ENCODE measurements around the gene ZNF304.

Gene ZNF304

GRCh38 chr19:57321751-57322150 is 29.3 kb upstream of the ZNF304 start:
- DNase-seq = no peak
- H3K36me3 ChIP-seq = peaks cover 23% of the 10 kb centered on the region
- no peaks in the 10 kb centered on the region for H3K9me3 ChIP-seq
- no peak for TF ChIP-seq CTCF (IDR thresholded peaks at IDR 0.05; ENCODE audit: low read depth, low read length)
- H3K4me1 ChIP-seq = no peaks in the 10 kb centered on the region
- H3K4me3 ChIP-seq (ENCODE audit: low read depth, low read length) = peak overlapping the region; percentile 95
- peaks cover 10% of the 10 kb centered on the region for H3K27me3 ChIP-seq

- Histone ChIP-seq H3K9me3 (no peaks in the 10 kb centered on the region), H3K4me1 (no peaks in the 10 kb centered on the region), H3K36me3 (peaks cover 48% of the 10 kb centered on the region), H3K4me3 (ENCODE audit: low read depth, low read length) (no peak overlapping the region), H3K27me3 (no peaks in the 10 kb centered on the region)
- no peak for TF ChIP-seq CTCF (IDR thresholded peaks at IDR 0.05; ENCODE audit: low read depth, low read length)
- no peak for DNase-seq
Observed at GRCh38 chr19:57324992-57325391, 26.1 kb upstream of the ZNF304 start.

- Histone ChIP-seq H3K9me3 (no peaks in the 10 kb centered on the region), H3K4me3 (ENCODE audit: low read depth, low read length) (no peak overlapping the region), H3K27me3 (no peaks in the 10 kb centered on the region), H3K36me3 (peaks cover 48% of the 10 kb centered on the region), H3K4me1 (no peaks in the 10 kb centered on the region)
- no peak for DNase-seq
- no peak for TF ChIP-seq CTCF (IDR thresholded peaks at IDR 0.05; ENCODE audit: low read depth, low read length)
Observed at GRCh38 chr19:57327993-57328392, 23.1 kb upstream of the ZNF304 start.

GRCh38 chr19:57334191-57334590 is 16.9 kb upstream of the ZNF304 start:
- no peaks in the 10 kb centered on the region for H3K9me3 ChIP-seq
- H3K4me1 ChIP-seq = no peaks in the 10 kb centered on the region
- H3K27me3 ChIP-seq = no peaks in the 10 kb centered on the region
- H3K4me3 ChIP-seq (ENCODE audit: low read depth, low read length) = no peak overlapping the region
- TF ChIP-seq CTCF (IDR thresholded peaks at IDR 0.05; ENCODE audit: low read depth, low read length) = no peak
- peaks cover 3% of the 10 kb centered on the region; the same call in 1 of the 2 replicates for H3K36me3 ChIP-seq
- DNase-seq = no peak

- Histone ChIP-seq H3K4me3 (ENCODE audit: low read depth, low read length) (no peak overlapping the region), H3K9me3 (no peaks in the 10 kb centered on the region), H3K4me1 (no peaks in the 10 kb centered on the region), H3K27me3 (peaks cover 8% of the 10 kb centered on the region), H3K36me3 (no peaks in the 10 kb centered on the region)
- TF ChIP-seq CTCF (IDR thresholded peaks at IDR 0.05; ENCODE audit: low read depth, low read length) = no peak
- DNase-seq = no peak
Observed at GRCh38 chr19:57338877-57339276, 12.2 kb upstream of the ZNF304 start.

GRCh38 chr19:57342582-57342981 is 8.5 kb upstream of the ZNF304 start:
- Histone ChIP-seq H3K4me3 (ENCODE audit: low read depth, low read length) (no peak overlapping the region), H3K9me3 (no peaks in the 10 kb centered on the region), H3K36me3 (no peaks in the 10 kb centered on the region), H3K27me3 (peaks cover 28% of the 10 kb centered on the region), H3K4me1 (no peaks in the 10 kb centered on the region)
- no peak for DNase-seq
- no peak for TF ChIP-seq CTCF (IDR thresholded peaks at IDR 0.05; ENCODE audit: low read depth, low read length)
